Measurements from ENCODE around the gene ELOVL2. TPM values are rescaled to one million over a fixed set of nuclear protein-coding genes. Genes with fewer than 3 reads are reported as not detected.

Gene ELOVL2
- total and polyA plus RNA-seq, 4 donors, result 0.81 to 1.5 TPM; not detected in 2

GRCh38 chr6:11050731-11051130, 6.6 kb upstream of the ELOVL2 start:
- no peak for ATAC-seq (ENCODE audit: low FRiP score)
- H3K27me3 ChIP-seq (ENCODE audit: control insufficient read depth in 1 of 2, insufficient read depth in 2 of 2, low read length in 1 of 2), result peaks cover 0 to 2% of the 10 kb centered on the region in 2 donors
- H3K4me1 ChIP-seq (ENCODE audit: control insufficient read depth in 1 of 2, insufficient read depth in 2 of 2, low read length in 2 of 2), result no peaks in the 10 kb centered on the region
- no peak for DNase-seq
- no peaks in the 10 kb centered on the region for H3K36me3 ChIP-seq (ENCODE audit: control insufficient read depth in 1 of 2, insufficient read depth in 2 of 2, low read length in 1 of 2)
- WGBS, 2 donors, result 60 to 64% methylated on average over 2 of the region's 2 CpGs
- H3K9me3 ChIP-seq (ENCODE audit: control insufficient read depth, low read length), result no peaks in the 10 kb centered on the region
- no peak overlapping the region for H3K27ac ChIP-seq (ENCODE audit: low read depth in 1 of 2, low read length in 2 of 2)
- no peak overlapping the region for H3K4me3 ChIP-seq (ENCODE audit: low read length in 2 of 2)
- intact Hi-C loops (cut with DNase I), result no loop called here

- ATAC-seq (ENCODE audit: low FRiP score), result no peak
- WGBS, 2 donors, result 25 to 30% methylated on average over 23 of the region's 23 CpGs
- peaks cover 0 to 2% of the 10 kb centered on the region in 2 donors for H3K27me3 ChIP-seq (ENCODE audit: control insufficient read depth in 1 of 2, insufficient read depth in 2 of 2, low read length in 1 of 2)
These were observed 635 bp upstream of the ELOVL2 start for GRCh38 chr6:11044712-11045167.

GRCh38 chr6:11043378-11043960, 636 bp downstream of the ELOVL2 start:
- Histone ChIP-seq H3K27me3 (ENCODE audit: control insufficient read depth in 1 of 2, insufficient read depth in 2 of 2, low read length in 1 of 2) (peaks cover 0 to 1% of the 10 kb centered on the region in 2 donors), H3K27ac (ENCODE audit: low read depth in 1 of 2, low read length in 2 of 2) (no peak overlapping the region), H3K4me3 (ENCODE audit: low read length in 2 of 2) (peak overlapping the region; percentile 27 to 50), H3K9me3 (ENCODE audit: control insufficient read depth, low read length) (no peaks in the 10 kb centered on the region), H3K4me1 (ENCODE audit: control insufficient read depth in 1 of 2, insufficient read depth in 2 of 2, low read length in 2 of 2) (no peaks in the 10 kb centered on the region), H3K36me3 (ENCODE audit: control insufficient read depth in 1 of 2, insufficient read depth in 2 of 2, low read length in 1 of 2) (no peaks in the 10 kb centered on the region)
- DNase-seq, result peak in 1 of 2 donors; percentile 73
- WGBS, 2 donors, result 1% methylated on average over 37 to 49 of the region's 49 CpGs
- ATAC-seq (ENCODE audit: low FRiP score), result no peak
- intact Hi-C loops (cut with DNase I), result no loop called here

More at GRCh38 chr6:11044712-11045167, 635 bp upstream of the ELOVL2 start:
- no peaks in the 10 kb centered on the region for H3K4me1 ChIP-seq (ENCODE audit: control insufficient read depth in 1 of 2, insufficient read depth in 2 of 2, low read length in 2 of 2)
- no peak overlapping the region for H3K27ac ChIP-seq (ENCODE audit: low read depth in 1 of 2, low read length in 2 of 2)
- intact Hi-C loops (cut with DNase I), result no loop called here
- no peaks in the 10 kb centered on the region for H3K36me3 ChIP-seq (ENCODE audit: control insufficient read depth in 1 of 2, insufficient read depth in 2 of 2, low read length in 1 of 2)
- H3K9me3 ChIP-seq (ENCODE audit: control insufficient read depth, low read length), result no peaks in the 10 kb centered on the region
- DNase-seq, result no peak
- H3K4me3 ChIP-seq (ENCODE audit: low read length in 2 of 2), result peak overlapping the region in 1 of 2 donors; percentile 27

GRCh38 chr6:11042750-11043377, 1.2 kb downstream of the ELOVL2 start:
- Histone ChIP-seq H3K36me3 (ENCODE audit: control insufficient read depth in 1 of 2, insufficient read depth in 2 of 2, low read length in 1 of 2) (no peaks in the 10 kb centered on the region), H3K27ac (ENCODE audit: low read depth in 1 of 2, low read length in 2 of 2) (no peak overlapping the region), H3K4me3 (ENCODE audit: low read length in 2 of 2) (no peak overlapping the region), H3K27me3 (ENCODE audit: control insufficient read depth in 1 of 2, insufficient read depth in 2 of 2, low read length in 1 of 2) (peaks cover 0 to 1% of the 10 kb centered on the region in 2 donors), H3K9me3 (ENCODE audit: control insufficient read depth, low read length) (no peaks in the 10 kb centered on the region), H3K4me1 (ENCODE audit: control insufficient read depth in 1 of 2, insufficient read depth in 2 of 2, low read length in 2 of 2) (no peaks in the 10 kb centered on the region)
- DNase-seq (no peak), ATAC-seq (ENCODE audit: low FRiP score) (no peak)
- intact Hi-C loops (cut with DNase I), result no loop called here
- WGBS, 2 donors, result 33 to 36% methylated on average over 10 of the region's 10 CpGs

- Histone ChIP-seq H3K36me3 (ENCODE audit: control insufficient read depth in 1 of 2, insufficient read depth in 2 of 2, low read length in 1 of 2) (no peaks in the 10 kb centered on the region), H3K27ac (ENCODE audit: low read depth in 1 of 2, low read length in 2 of 2) (no peak overlapping the region), H3K27me3 (ENCODE audit: control insufficient read depth in 1 of 2, insufficient read depth in 2 of 2, low read length in 1 of 2) (peaks cover 0 to 1% of the 10 kb centered on the region in 2 donors), H3K4me3 (ENCODE audit: low read length in 2 of 2) (no peak overlapping the region), H3K4me1 (ENCODE audit: control insufficient read depth in 1 of 2, insufficient read depth in 2 of 2, low read length in 2 of 2) (no peaks in the 10 kb centered on the region), H3K9me3 (ENCODE audit: control insufficient read depth, low read length) (no peaks in the 10 kb centered on the region)
- ATAC-seq (ENCODE audit: low FRiP score) (no peak), DNase-seq (no peak)
- intact Hi-C loops (cut with DNase I), result no loop called here
- 58 to 66% methylated on average over 10 of the region's 10 CpGs for WGBS, 2 donors
These were observed 1.9 kb downstream of the ELOVL2 start for GRCh38 chr6:11042025-11042749.

- no peak overlapping the region for H3K27ac ChIP-seq (ENCODE audit: low read depth in 1 of 2, low read length in 2 of 2)
- DNase-seq (no peak), ATAC-seq (ENCODE audit: low FRiP score) (no peak)
- no peaks in the 10 kb centered on the region for H3K36me3 ChIP-seq (ENCODE audit: control insufficient read depth in 1 of 2, insufficient read depth in 2 of 2, low read length in 1 of 2)
- no peak overlapping the region for H3K4me3 ChIP-seq (ENCODE audit: low read length in 2 of 2)
- no peaks in the 10 kb centered on the region for H3K27me3 ChIP-seq (ENCODE audit: control insufficient read depth in 1 of 2, insufficient read depth in 2 of 2, low read length in 1 of 2)
- H3K9me3 ChIP-seq (ENCODE audit: control insufficient read depth, low read length), result no peaks in the 10 kb centered on the region
- intact Hi-C loops (cut with DNase I), result no loop called here
- WGBS, 2 donors, result 78 to 79% methylated on average over 3 of the region's 3 CpGs
- H3K4me1 ChIP-seq (ENCODE audit: control insufficient read depth in 1 of 2, insufficient read depth in 2 of 2, low read length in 2 of 2), result no peaks in the 10 kb centered on the region
These were observed 4.0 kb downstream of the ELOVL2 start for GRCh38 chr6:11040134-11040533.

GRCh38 chr6:11039040-11039439, 5.1 kb downstream of the ELOVL2 start:
- DNase-seq, result no peak
- Histone ChIP-seq H3K9me3 (ENCODE audit: control insufficient read depth, low read length) (no peaks in the 10 kb centered on the region), H3K27ac (ENCODE audit: low read depth in 1 of 2, low read length in 2 of 2) (no peak overlapping the region), H3K36me3 (ENCODE audit: control insufficient read depth in 1 of 2, insufficient read depth in 2 of 2, low read length in 1 of 2) (no peaks in the 10 kb centered on the region), H3K27me3 (ENCODE audit: control insufficient read depth in 1 of 2, insufficient read depth in 2 of 2, low read length in 1 of 2) (no peaks in the 10 kb centered on the region), H3K4me3 (ENCODE audit: low read length in 2 of 2) (no peak overlapping the region), H3K4me1 (ENCODE audit: control insufficient read depth in 1 of 2, insufficient read depth in 2 of 2, low read length in 2 of 2) (no peaks in the 10 kb centered on the region)
- intact Hi-C loops (cut with DNase I), result no loop called here
- no peak for ATAC-seq (ENCODE audit: low FRiP score)
- WGBS, 2 donors, result 68 to 69% methylated on average over 1 of the region's 1 CpG

- Histone ChIP-seq H3K4me3 (ENCODE audit: low read length in 2 of 2) (no peak overlapping the region), H3K27ac (ENCODE audit: low read depth in 1 of 2, low read length in 2 of 2) (no peak overlapping the region), H3K9me3 (ENCODE audit: control insufficient read depth, low read length) (no peaks in the 10 kb centered on the region), H3K4me1 (ENCODE audit: control insufficient read depth in 1 of 2, insufficient read depth in 2 of 2, low read length in 2 of 2) (no peaks in the 10 kb centered on the region), H3K36me3 (ENCODE audit: control insufficient read depth in 1 of 2, insufficient read depth in 2 of 2, low read length in 1 of 2) (no peaks in the 10 kb centered on the region), H3K27me3 (ENCODE audit: control insufficient read depth in 1 of 2, insufficient read depth in 2 of 2, low read length in 1 of 2) (no peaks in the 10 kb centered on the region)
- no peak for DNase-seq
- no peak for ATAC-seq (ENCODE audit: low FRiP score)
- WGBS, 2 donors, result 61 to 68% methylated on average over 2 of the region's 2 CpGs
- intact Hi-C loops (cut with DNase I), result no loop called here
These were observed 7.1 kb downstream of the ELOVL2 start for GRCh38 chr6:11036977-11037430.

All from aorta (tissue), 5 donors.